ENCODE results near the gene CASP2. TPM values are rescaled to one million over a fixed set of nuclear protein-coding genes. Genes with fewer than 3 reads are reported as not detected.
A peak's percentile ranks its signal among the peaks of the same experiment; 100 is the strongest.

CASP2 gene
- polyA plus RNA-seq, 6 donors from 2014 or later = 4.2 to 42.7 (median 23.9) TPM

DNA sequence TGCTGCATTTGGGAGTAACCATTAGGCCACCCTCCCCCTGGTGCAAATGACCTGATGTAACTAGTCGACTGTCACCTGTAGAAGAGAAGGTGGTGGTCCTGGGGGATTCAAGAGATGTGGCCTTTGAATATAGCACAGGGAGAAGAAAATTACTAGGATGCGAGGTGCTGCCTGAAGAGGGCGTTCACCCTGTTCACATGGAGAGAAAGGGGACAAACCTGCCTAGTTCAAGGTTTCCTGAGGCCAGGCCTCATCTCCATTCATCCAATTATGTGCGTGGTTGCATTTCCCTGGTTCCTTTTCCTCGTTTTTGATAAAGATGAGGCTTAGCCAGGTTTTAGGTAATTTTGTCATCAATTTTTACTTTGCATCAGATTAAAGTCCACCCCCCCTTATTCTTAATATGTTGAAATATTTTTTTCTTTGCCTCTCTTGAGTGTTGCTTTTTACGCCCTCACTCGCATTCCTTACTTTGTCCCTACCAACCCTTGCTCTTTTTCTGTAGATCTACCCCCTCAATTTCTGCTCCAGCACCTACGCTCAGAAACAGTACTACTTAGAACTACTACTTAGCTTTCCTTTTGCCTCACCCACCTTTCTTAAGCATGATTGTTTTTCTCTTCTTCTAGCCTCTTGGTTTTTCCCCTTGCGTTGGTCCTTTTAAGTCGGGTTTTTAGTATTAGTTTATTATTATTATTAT is 41.5 kb downstream of the CASP2 start:
- no peak for ATAC-seq (ENCODE audit: low read depth in 2 of 2)
- Mint-ChIP-seq H3K9me3 (no peaks in the 10 kb centered on the region), H3K4me3 (no peak overlapping the region), H3K36me3 (no peaks in the 10 kb centered on the region), H3K27ac (peak overlapping the region in 1 of 6 donors; percentile 27), H3K4me1 (peaks cover 10 to 16% (median 14%) of the 10 kb centered on the region in 3 donors), H3K27me3 (peaks cover 0 to 8% (median 6%) of the 10 kb centered on the region in 3 donors)
- no peak for DNase-seq

GRCh38 chr7:143331179-143331801 is 43.1 kb downstream of the CASP2 start:
- Mint-ChIP-seq H3K4me3 (no peak overlapping the region), H3K27ac (no peak overlapping the region), H3K27me3 (peaks cover 5 to 14% (median 8%) of the 10 kb centered on the region in 3 donors), H3K4me1 (peaks cover 5 to 6% (median 6%) of the 10 kb centered on the region in 3 donors), H3K36me3 (no peaks in the 10 kb centered on the region), H3K9me3 (no peaks in the 10 kb centered on the region)
- no peak for DNase-seq
- ATAC-seq (ENCODE audit: low read depth in 2 of 2) = no peak

DNA sequence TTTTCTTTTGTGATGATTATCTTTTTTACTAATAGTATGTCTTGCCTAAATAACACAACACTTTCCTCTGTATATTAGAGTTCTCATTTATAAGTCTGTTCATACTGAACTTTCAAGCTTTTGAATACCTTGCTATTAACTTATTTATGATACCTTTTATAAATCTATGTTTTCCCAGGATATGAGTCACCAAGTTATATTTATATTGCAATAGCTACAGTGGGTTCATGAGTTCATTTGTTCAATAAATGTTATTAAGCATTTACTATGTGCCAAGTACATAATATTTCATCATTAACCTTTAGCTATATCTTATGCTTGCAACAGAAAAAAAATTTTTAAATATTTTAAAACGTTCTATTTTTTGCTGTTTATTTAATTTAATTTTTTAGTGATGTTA is 46.1 kb downstream of the CASP2 start:
- H3K36me3 Mint-ChIP-seq = no peaks in the 10 kb centered on the region
- ATAC-seq (ENCODE audit: low read depth in 2 of 2) (no peak), DNase-seq (no peak)
- no peaks in the 10 kb centered on the region for H3K4me1 Mint-ChIP-seq
- H3K4me3 Mint-ChIP-seq = no peak overlapping the region
- no peak overlapping the region for H3K27ac Mint-ChIP-seq
- H3K9me3 Mint-ChIP-seq = no peaks in the 10 kb centered on the region
- H3K27me3 Mint-ChIP-seq = peaks cover 16 to 24% (median 21%) of the 10 kb centered on the region in 3 donors

DNA sequence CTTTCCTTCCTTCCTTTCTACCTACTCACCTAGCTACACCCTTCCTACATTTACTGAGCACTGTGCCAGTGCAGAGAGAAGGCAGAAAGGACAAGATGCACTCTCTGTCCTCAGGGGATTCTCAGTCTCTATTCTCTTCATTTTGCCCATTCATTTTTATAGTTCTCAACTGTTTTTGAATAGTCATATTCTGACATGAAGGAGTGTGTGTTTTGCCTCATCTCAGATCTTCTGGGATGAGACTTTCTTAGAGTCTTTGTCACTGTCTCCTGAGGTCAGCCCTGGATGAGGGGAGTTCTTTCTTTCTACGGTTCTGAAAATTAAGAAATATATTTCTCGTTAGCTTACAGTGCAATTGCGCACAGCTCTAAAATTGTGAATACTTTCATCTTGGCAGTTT is 49.1 kb downstream of the CASP2 start:
- DNase-seq (no peak), ATAC-seq (ENCODE audit: low read depth in 2 of 2) (no peak)
- Mint-ChIP-seq H3K9me3 (no peaks in the 10 kb centered on the region), H3K4me3 (no peak overlapping the region), H3K27me3 (peaks cover 29 to 37% (median 33%) of the 10 kb centered on the region in 3 donors), H3K4me1 (no peaks in the 10 kb centered on the region), H3K36me3 (no peaks in the 10 kb centered on the region), H3K27ac (peak overlapping the region in 2 of 6 donors; percentile 21 to 63)

DNA sequence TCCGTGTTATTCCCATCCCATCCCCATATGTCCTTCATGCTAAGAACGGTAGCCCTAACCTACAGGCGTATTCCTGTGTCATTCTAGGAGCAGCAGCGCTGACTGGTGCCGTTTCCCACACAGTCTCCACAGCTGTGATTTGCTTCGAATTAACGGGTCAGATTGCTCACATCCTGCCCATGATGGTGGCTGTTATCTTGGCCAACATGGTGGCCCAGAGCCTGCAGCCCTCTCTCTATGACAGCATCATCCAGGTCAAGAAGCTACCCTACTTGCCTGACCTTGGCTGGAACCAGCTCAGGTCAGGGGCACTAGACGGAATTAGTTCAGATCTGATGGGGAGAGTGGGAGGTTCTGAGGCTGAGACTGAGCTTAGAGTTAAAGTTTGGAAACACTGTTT is 53.7 kb downstream of the CASP2 start:
- DNase-seq (no peak), ATAC-seq (ENCODE audit: low read depth in 2 of 2) (no peak)
- H3K27me3 Mint-ChIP-seq = peaks cover 36 to 59% (median 51%) of the 10 kb centered on the region in 3 donors
- H3K27ac Mint-ChIP-seq = no peak overlapping the region
- peaks cover 6 to 11% (median 9%) of the 10 kb centered on the region in 3 donors for H3K4me1 Mint-ChIP-seq
- H3K9me3 Mint-ChIP-seq = no peaks in the 10 kb centered on the region
- no peaks in the 10 kb centered on the region for H3K36me3 Mint-ChIP-seq
- no peak overlapping the region for H3K4me3 Mint-ChIP-seq

- no peaks in the 10 kb centered on the region for H3K36me3 Mint-ChIP-seq
- H3K4me3 Mint-ChIP-seq = no peak overlapping the region
- peak overlapping the region in 1 of 6 donors; percentile 7 for H3K27ac Mint-ChIP-seq
- H3K27me3 Mint-ChIP-seq = peaks cover 30 to 63% (median 57%) of the 10 kb centered on the region in 3 donors
- no peak for ATAC-seq (ENCODE audit: low read depth in 2 of 2)
- peaks cover 6 to 11% (median 9%) of the 10 kb centered on the region in 3 donors for H3K4me1 Mint-ChIP-seq
- no peak for DNase-seq
- H3K9me3 Mint-ChIP-seq = no peaks in the 10 kb centered on the region
Observed at GRCh38 chr7:143343596-143343995, 55.4 kb downstream of the CASP2 start.

DNA sequence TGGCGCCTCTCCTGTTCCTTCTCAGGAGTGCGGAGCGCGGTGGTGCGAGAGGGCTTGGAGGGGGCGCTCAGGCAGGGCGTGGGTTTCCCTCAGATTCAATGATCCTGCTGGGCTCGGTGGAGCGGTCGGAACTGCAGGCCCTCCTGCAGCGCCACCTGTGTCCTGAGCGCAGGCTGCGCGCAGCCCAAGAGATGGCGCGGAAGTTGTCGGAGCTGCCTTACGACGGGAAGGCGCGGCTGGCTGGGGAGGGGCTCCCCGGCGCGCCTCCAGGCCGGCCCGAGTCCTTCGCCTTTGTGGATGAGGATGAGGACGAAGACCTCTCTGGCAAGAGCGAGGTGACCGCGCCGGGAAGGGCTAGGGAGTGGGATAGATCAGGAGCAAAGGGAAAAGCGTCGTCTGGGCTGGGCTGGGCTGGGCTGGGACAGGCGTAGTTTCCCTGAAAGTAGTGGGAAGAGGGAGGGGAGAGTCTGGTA is 57.3 kb downstream of the CASP2 start:
- Mint-ChIP-seq H3K4me1 (peaks cover 6 to 11% (median 9%) of the 10 kb centered on the region in 3 donors), H3K36me3 (no peaks in the 10 kb centered on the region), H3K27me3 (peaks cover 19 to 58% (median 58%) of the 10 kb centered on the region in 3 donors), H3K9me3 (no peaks in the 10 kb centered on the region), H3K4me3 (peak overlapping the region in 6 of 8 donors; percentile 49 to 84 (median 59)), H3K27ac (peak overlapping the region in 1 of 6 donors; percentile 70)
- peak; percentile 9 for DNase-seq
- peak; percentile 89 to 90 for ATAC-seq (ENCODE audit: low read depth in 2 of 2)

DNA sequence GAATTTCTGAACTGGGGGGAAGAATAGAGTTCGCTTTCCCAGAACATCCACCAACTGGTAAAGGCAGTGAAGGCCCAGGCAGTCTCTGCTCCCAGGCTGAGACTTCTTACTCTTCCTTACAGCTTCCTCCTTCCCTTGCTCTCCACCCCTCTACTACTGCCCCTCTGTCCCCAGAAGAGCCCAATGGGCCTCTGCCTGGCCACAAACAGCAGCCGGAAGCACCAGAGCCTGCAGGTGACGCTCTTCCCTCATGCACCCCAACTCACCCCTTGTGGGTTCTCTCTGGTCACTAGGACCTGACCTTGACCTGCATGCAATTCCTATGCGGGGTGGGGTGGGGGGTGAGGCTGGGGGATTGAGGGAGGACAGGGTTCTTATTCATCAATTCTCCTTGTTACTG is 57.9 kb downstream of the CASP2 start:
- Mint-ChIP-seq H3K27ac (no peak overlapping the region), H3K36me3 (no peaks in the 10 kb centered on the region), H3K9me3 (no peaks in the 10 kb centered on the region), H3K27me3 (peaks cover 19 to 59% (median 56%) of the 10 kb centered on the region in 3 donors), H3K4me1 (peaks cover 6 to 11% (median 9%) of the 10 kb centered on the region in 3 donors), H3K4me3 (peak overlapping the region in 2 of 8 donors; percentile 49 to 71)
- ATAC-seq (ENCODE audit: low read depth in 2 of 2) (no peak), DNase-seq (no peak)

DNA sequence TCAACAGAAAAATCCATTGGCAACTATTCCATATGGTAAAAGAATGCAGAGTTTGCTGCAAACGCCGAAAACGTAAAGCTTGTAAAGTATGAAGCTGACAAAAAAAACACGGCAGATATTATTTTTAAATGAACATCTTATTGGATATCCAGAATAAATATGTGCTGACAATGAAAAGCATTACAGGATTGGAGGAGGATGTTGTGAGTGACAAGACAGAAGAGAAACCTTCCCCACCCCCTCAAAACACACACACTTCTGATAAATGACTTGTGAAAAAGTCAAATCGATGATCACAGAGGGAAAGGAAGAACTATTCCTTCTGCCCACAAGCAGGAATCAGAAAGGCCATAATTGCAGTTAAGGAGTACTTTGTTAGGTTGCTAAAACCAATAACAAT is 59.8 kb downstream of the CASP2 start:
- H3K9me3 Mint-ChIP-seq = no peaks in the 10 kb centered on the region
- no peaks in the 10 kb centered on the region for H3K36me3 Mint-ChIP-seq
- peak overlapping the region in 1 of 6 donors; percentile 19 for H3K27ac Mint-ChIP-seq
- no peak for ATAC-seq (ENCODE audit: low read depth in 2 of 2)
- no peak for DNase-seq
- H3K4me3 Mint-ChIP-seq = no peak overlapping the region
- peaks cover 12 to 78% (median 66%) of the 10 kb centered on the region in 3 donors for H3K27me3 Mint-ChIP-seq
- peaks cover 6 to 11% (median 9%) of the 10 kb centered on the region in 3 donors for H3K4me1 Mint-ChIP-seq

DNA sequence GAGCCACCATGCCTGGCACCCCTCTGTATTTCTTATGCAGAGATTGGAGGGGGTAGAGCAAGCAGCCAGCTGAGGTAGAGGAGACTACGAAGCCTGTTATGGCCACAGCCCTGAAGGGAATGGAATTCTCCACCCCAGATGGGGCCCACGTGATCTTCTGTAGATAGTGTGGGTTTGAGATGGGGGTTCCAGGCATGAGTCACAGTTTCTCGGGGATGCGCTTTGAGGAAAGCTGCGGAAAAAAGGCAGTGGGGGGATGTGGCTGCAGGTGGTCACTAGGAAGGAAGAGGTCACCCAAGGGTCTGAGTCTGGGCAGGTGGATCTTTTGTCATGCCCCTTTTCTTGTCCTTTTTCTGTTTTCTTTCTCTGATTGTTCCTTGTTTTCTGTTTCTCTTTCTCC is 62.9 kb downstream of the CASP2 start:
- Mint-ChIP-seq H3K4me3 (no peak overlapping the region), H3K27me3 (peaks cover 6 to 86% (median 68%) of the 10 kb centered on the region in 3 donors), H3K4me1 (peaks cover 0 to 10% (median 0%) of the 10 kb centered on the region in 3 donors), H3K36me3 (no peaks in the 10 kb centered on the region), H3K9me3 (peaks cover 0 to 4% (median 0%) of the 10 kb centered on the region in 7 donors), H3K27ac (no peak overlapping the region)
- DNase-seq (no peak), ATAC-seq (ENCODE audit: low read depth in 2 of 2) (no peak)

DNA sequence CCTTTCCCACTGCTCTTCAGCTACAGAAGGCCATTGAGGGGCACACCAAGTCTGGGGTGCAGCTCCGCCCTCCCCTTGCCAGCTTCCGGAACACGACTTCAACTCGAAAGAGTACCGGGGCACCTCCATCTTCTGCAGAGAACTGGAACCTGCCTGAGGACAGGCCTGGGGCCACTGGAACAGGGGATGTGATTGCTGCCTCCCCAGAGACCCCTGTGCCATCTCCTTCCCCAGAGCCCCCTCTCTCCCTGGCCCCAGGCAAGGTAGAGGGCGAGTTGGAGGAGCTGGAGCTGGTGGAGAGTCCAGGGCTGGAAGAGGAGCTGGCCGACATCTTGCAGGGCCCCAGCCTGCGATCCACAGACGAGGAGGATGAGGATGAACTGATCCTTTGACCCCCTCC is 63.4 kb downstream of the CASP2 start:
- no peak for DNase-seq
- H3K27me3 Mint-ChIP-seq = peaks cover 6 to 81% (median 63%) of the 10 kb centered on the region in 3 donors
- peak overlapping the region in 1 of 6 donors; percentile 66 for H3K27ac Mint-ChIP-seq
- no peak for ATAC-seq (ENCODE audit: low read depth in 2 of 2)
- H3K36me3 Mint-ChIP-seq = no peaks in the 10 kb centered on the region
- H3K9me3 Mint-ChIP-seq = peaks cover 0 to 4% (median 0%) of the 10 kb centered on the region in 7 donors
- no peak overlapping the region for H3K4me3 Mint-ChIP-seq
- peaks cover 0 to 10% (median 0%) of the 10 kb centered on the region in 3 donors for H3K4me1 Mint-ChIP-seq

- no peak for DNase-seq
- Mint-ChIP-seq H3K4me3 (no peak overlapping the region), H3K36me3 (no peaks in the 10 kb centered on the region), H3K4me1 (peaks cover 0 to 10% (median 0%) of the 10 kb centered on the region in 3 donors), H3K27me3 (peaks cover 12 to 72% (median 55%) of the 10 kb centered on the region in 3 donors), H3K9me3 (peaks cover 0 to 4% (median 0%) of the 10 kb centered on the region in 7 donors), H3K27ac (no peak overlapping the region)
- ATAC-seq (ENCODE audit: low read depth in 2 of 2) = no peak
Observed at GRCh38 chr7:143352531-143353002, 64.4 kb downstream of the CASP2 start.

GRCh38 chr7:143354376-143354775 is 66.2 kb downstream of the CASP2 start:
- Mint-ChIP-seq H3K9me3 (peaks cover 0 to 4% (median 0%) of the 10 kb centered on the region in 7 donors), H3K27me3 (peaks cover 13 to 65% (median 54%) of the 10 kb centered on the region in 3 donors), H3K27ac (no peak overlapping the region), H3K4me1 (peaks cover 0 to 10% (median 0%) of the 10 kb centered on the region in 3 donors), H3K4me3 (no peak overlapping the region), H3K36me3 (no peaks in the 10 kb centered on the region)
- DNase-seq = no peak
- ATAC-seq (ENCODE audit: low read depth in 2 of 2) = no peak

All from naive B cell (primary cell).